ENCODE measurements around the gene FGF8.

DNA sequence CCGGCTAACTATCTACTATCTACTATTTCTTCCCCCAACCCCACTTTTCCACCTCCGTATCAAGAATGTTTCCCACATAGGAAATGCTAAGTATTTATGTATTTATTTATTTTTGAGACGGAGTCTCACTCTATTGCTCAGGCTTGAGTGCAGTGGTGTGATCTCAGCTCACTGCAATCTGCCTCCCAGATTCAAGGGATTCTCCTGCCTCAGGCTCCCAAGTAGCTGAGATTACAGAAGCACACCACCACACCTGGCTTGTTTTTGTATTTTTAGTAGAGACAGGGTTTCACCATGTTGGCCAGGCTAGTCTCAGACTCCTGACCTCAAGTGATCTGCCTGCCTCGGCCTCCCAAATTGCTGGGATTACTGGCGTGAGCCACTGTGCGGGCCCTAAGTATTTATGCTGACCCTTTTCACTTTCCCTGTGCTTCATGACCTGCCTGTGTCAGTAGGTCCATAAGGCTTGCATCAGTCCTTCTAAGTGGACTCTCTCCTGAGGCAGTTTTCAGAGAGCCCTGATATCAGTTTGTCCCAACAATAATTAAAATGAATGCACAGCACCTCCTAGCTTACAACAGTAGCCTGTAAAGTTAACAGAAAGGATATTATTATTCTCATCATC, 55.2 kb downstream of the FGF8 start:
- TF ChIP-seq POLR2AphosphoS5 (IDR thresholded peaks at IDR 0.05; ENCODE audit: low read depth), result no peak
- TF ChIP-seq, protein P1, sequence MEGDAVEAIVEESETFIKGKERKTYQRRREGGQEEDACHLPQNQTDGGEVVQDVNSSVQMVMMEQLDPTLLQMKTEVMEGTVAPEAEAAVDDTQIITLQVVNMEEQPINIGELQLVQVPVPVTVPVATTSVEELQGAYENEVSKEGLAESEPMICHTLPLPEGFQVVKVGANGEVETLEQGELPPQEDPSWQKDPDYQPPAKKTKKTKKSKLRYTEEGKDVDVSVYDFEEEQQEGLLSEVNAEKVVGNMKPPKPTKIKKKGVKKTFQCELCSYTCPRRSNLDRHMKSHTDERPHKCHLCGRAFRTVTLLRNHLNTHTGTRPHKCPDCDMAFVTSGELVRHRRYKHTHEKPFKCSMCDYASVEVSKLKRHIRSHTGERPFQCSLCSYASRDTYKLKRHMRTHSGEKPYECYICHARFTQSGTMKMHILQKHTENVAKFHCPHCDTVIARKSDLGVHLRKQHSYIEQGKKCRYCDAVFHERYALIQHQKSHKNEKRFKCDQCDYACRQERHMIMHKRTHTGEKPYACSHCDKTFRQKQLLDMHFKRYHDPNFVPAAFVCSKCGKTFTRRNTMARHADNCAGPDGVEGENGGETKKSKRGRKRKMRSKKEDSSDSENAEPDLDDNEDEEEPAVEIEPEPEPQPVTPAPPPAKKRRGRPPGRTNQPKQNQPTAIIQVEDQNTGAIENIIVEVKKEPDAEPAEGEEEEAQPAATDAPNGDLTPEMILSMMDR (IDR thresholded peaks at IDR 0.05; ENCODE audit: insufficient read depth, low read length), result no peak
- TF ChIP-seq GABPA (IDR thresholded peaks at IDR 0.05; ENCODE audit: low read depth), result no peak

Measured in HL-60 (cell line).